ENCODE data around the gene C1orf198. TPM values are rescaled to one million over a fixed set of nuclear protein-coding genes. Genes with fewer than 3 reads are reported as not detected.

Gene C1orf198
- total RNA-seq, 1 donor from 2014 or later: 22.2 TPM

- H3K27me3 Mint-ChIP-seq (ENCODE audit: unreplicated experiment): no peaks in the 10 kb centered on the region
- TF ChIP-seq, protein P1, sequence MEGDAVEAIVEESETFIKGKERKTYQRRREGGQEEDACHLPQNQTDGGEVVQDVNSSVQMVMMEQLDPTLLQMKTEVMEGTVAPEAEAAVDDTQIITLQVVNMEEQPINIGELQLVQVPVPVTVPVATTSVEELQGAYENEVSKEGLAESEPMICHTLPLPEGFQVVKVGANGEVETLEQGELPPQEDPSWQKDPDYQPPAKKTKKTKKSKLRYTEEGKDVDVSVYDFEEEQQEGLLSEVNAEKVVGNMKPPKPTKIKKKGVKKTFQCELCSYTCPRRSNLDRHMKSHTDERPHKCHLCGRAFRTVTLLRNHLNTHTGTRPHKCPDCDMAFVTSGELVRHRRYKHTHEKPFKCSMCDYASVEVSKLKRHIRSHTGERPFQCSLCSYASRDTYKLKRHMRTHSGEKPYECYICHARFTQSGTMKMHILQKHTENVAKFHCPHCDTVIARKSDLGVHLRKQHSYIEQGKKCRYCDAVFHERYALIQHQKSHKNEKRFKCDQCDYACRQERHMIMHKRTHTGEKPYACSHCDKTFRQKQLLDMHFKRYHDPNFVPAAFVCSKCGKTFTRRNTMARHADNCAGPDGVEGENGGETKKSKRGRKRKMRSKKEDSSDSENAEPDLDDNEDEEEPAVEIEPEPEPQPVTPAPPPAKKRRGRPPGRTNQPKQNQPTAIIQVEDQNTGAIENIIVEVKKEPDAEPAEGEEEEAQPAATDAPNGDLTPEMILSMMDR (IDR thresholded peaks at IDR 0.05; ENCODE audit: unreplicated experiment): no peak
- no peaks in the 10 kb centered on the region for H3K9me3 Mint-ChIP-seq (ENCODE audit: unreplicated experiment)
- no peak for DNase-seq (ENCODE audit: low spot score)
- H3K4me3 Mint-ChIP-seq (ENCODE audit: unreplicated experiment): no peak overlapping the region
- H3K36me3 Mint-ChIP-seq (ENCODE audit: low read depth, unreplicated experiment): no peaks in the 10 kb centered on the region
- H3K27ac Mint-ChIP-seq (ENCODE audit: unreplicated experiment): no peak overlapping the region
- no peaks in the 10 kb centered on the region for H3K4me1 Mint-ChIP-seq (ENCODE audit: unreplicated experiment)
Measured at GRCh38 chr1:230832476-230832875, 35.8 kb downstream of the C1orf198 start.

DNA sequence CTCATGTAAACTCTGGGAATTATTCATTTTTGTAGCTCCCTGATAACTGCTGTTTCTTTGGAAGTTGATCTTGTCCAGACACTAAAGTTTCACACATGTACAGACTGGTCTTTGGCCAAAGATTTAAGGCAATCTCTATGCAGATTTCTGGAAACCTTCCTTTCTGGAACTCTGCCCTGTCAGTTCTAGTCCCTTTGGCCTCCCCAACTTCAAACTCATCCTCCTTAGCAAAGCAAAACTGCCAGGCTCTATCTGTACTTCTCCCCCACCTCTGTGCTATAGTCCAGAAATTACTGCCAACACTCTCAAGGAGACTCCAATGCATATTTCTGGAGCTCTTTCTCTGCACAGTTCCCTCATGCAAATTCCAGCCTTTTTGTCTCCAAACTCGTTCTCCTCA is 36.5 kb downstream of the C1orf198 start:
- no peak overlapping the region for H3K4me3 Mint-ChIP-seq (ENCODE audit: unreplicated experiment)
- no peaks in the 10 kb centered on the region for H3K4me1 Mint-ChIP-seq (ENCODE audit: unreplicated experiment)
- no peak overlapping the region for H3K27ac Mint-ChIP-seq (ENCODE audit: unreplicated experiment)
- no peaks in the 10 kb centered on the region for H3K36me3 Mint-ChIP-seq (ENCODE audit: low read depth, unreplicated experiment)
- TF ChIP-seq, protein P1 (IDR thresholded peaks at IDR 0.05; ENCODE audit: unreplicated experiment): no peak
- H3K9me3 Mint-ChIP-seq (ENCODE audit: unreplicated experiment): no peaks in the 10 kb centered on the region
- H3K27me3 Mint-ChIP-seq (ENCODE audit: unreplicated experiment): no peaks in the 10 kb centered on the region
- DNase-seq (ENCODE audit: low spot score): no peak

GRCh38 chr1:230828421-230828820 is 39.9 kb downstream of the C1orf198 start:
- no peaks in the 10 kb centered on the region for H3K36me3 Mint-ChIP-seq (ENCODE audit: low read depth, unreplicated experiment)
- H3K4me1 Mint-ChIP-seq (ENCODE audit: unreplicated experiment): no peaks in the 10 kb centered on the region
- no peak overlapping the region for H3K4me3 Mint-ChIP-seq (ENCODE audit: unreplicated experiment)
- TF ChIP-seq, protein P1 (IDR thresholded peaks at IDR 0.05; ENCODE audit: unreplicated experiment): no peak
- DNase-seq (ENCODE audit: low spot score): no peak
- H3K9me3 Mint-ChIP-seq (ENCODE audit: unreplicated experiment): no peaks in the 10 kb centered on the region
- no peaks in the 10 kb centered on the region for H3K27me3 Mint-ChIP-seq (ENCODE audit: unreplicated experiment)
- no peak overlapping the region for H3K27ac Mint-ChIP-seq (ENCODE audit: unreplicated experiment)

- no peak overlapping the region for H3K27ac Mint-ChIP-seq (ENCODE audit: unreplicated experiment)
- DNase-seq (ENCODE audit: low spot score): no peak
- TF ChIP-seq, protein P1 (IDR thresholded peaks at IDR 0.05; ENCODE audit: unreplicated experiment): no peak
- H3K36me3 Mint-ChIP-seq (ENCODE audit: low read depth, unreplicated experiment): no peaks in the 10 kb centered on the region
- H3K9me3 Mint-ChIP-seq (ENCODE audit: unreplicated experiment): no peaks in the 10 kb centered on the region
- no peaks in the 10 kb centered on the region for H3K4me1 Mint-ChIP-seq (ENCODE audit: unreplicated experiment)
- no peak overlapping the region for H3K4me3 Mint-ChIP-seq (ENCODE audit: unreplicated experiment)
- H3K27me3 Mint-ChIP-seq (ENCODE audit: unreplicated experiment): no peaks in the 10 kb centered on the region
Measured at GRCh38 chr1:230827801-230828200, 40.5 kb downstream of the C1orf198 start.

GRCh38 chr1:230827081-230827681 is 41.1 kb downstream of the C1orf198 start:
- Mint-ChIP-seq H3K4me3 (ENCODE audit: unreplicated experiment) (no peak overlapping the region), H3K27ac (ENCODE audit: unreplicated experiment) (no peak overlapping the region), H3K27me3 (ENCODE audit: unreplicated experiment) (no peaks in the 10 kb centered on the region), H3K36me3 (ENCODE audit: low read depth, unreplicated experiment) (no peaks in the 10 kb centered on the region), H3K9me3 (ENCODE audit: unreplicated experiment) (no peaks in the 10 kb centered on the region), H3K4me1 (ENCODE audit: unreplicated experiment) (no peaks in the 10 kb centered on the region)
- DNase-seq (ENCODE audit: low spot score): no peak
- TF ChIP-seq, protein P1 (IDR thresholded peaks at IDR 0.05; ENCODE audit: unreplicated experiment): no peak
